Gastroesophageal sphincter (tissue), 3 donors: ENCODE data around the gene SLC36A4.

ENCODE experiments used
- CTCF ChIP-seq, 4 experiments: fragments of 200-600 bp in 2 of 4; fragments of 450-650 bp in 2 of 4; sonication (generic) in 1 of 4; IDR thresholded peaks; one replicate each; pipeline ENCODE4 v1.5.1; 2017 to 2019; ENCODE audit warnings: antibody characterized with exemption in 4 of 4, mild to moderate bottlenecking in 2 of 4, moderate library complexity in 2 of 4
- EP300 ChIP-seq: sonication (generic); formaldehyde crosslinking; IDR thresholded peaks from one replicate; pipeline ENCODE4 v1.6.1; 2017; ENCODE audit warnings: antibody characterized with exemption, mild to moderate bottlenecking
- POLR2A ChIP-seq, 2 donors: fragments of 450-650 bp; IDR thresholded peaks; one replicate each; pipeline ENCODE4 v1.6.1; 2017; ENCODE audit warnings: antibody characterized with exemption in 2 of 2, mild to moderate bottlenecking in 2 of 2, moderate library complexity in 1 of 2
- POLR2AphosphoS5 ChIP-seq: sonication (generic); formaldehyde crosslinking; IDR thresholded peaks from one replicate; pipeline ENCODE4 v1.6.1; 2017; ENCODE audit warnings: antibody characterized with exemption

GRCh38 chr11:93113824-93114223 is 84.0 kb downstream of the SLC36A4 start:
- no peak for TF ChIP-seq CTCF (IDR thresholded peaks at IDR 0.05)
- TF ChIP-seq POLR2AphosphoS5 = no peak
- no peak for TF ChIP-seq POLR2A (IDR thresholded peaks at IDR 0.05)
- TF ChIP-seq EP300 = no peak
